Dendritic cell treated with granulocyte-macrophage colony-stimulating factor and Interleukin-4, amounts not matched to agents 40 ng/mL and 50 ng/mL, for 4 days (primary cell): ENCODE results near the gene CELSR1.
"Not testable (repeated sequence)": the region's sequence is repeated elsewhere in the genome, so short reads cannot be mapped to it uniquely, and the experiment has no call there.

Experiments
- H3K27ac Mint-ChIP-seq: one replicate; pipeline ENCODE4 v1.8.0; 2022; ENCODE audit warnings: mild to moderate bottlenecking, mixed read lengths
- H3K27me3 Mint-ChIP-seq: one replicate; pipeline ENCODE4 v1.8.0; 2022; ENCODE audit warnings: mild to moderate bottlenecking, mixed read lengths
- H3K36me3 Mint-ChIP-seq: one replicate; pipeline ENCODE4 v1.8.0; 2022; ENCODE audit warnings: low read depth, mixed read lengths
- H3K4me1 Mint-ChIP-seq: one replicate; pipeline ENCODE4 v1.8.0; 2022; ENCODE audit warnings: low read depth, mixed read lengths
- H3K4me3 Mint-ChIP-seq: one replicate; pipeline ENCODE4 v1.8.0; 2022; ENCODE audit warnings: mild to moderate bottlenecking, moderate library complexity, mixed read lengths
- H3K9me3 Mint-ChIP-seq: one replicate; pipeline ENCODE4 v1.8.0; 2022; ENCODE audit warnings: mixed read lengths
- intact Hi-C: fragments of 100-400 bp; cut with micrococcal nuclease; formaldehyde crosslinking; loops from one replicate; pipeline ENCODE4 v1.15.0; 2022

The CELSR1 gene

DNA sequence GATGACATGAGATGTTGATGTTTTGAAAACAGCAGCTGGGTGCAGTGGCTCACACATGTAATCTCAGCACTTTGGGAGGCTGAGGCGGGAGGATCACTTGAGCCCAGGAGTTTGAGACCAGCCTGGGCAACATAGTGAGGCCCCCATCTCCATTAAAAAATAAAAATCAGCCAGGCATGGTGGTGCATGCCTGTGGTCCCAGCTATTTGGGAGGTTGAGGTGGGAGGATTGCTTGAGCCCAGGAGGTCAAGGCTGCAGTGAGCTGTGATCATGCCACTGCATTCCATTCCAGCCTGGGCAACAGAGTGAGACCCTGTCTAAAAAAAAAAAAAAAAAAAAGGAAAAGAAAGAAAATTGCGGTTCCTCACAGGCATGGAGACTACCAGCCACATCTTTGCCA, 224.6 kb downstream of the CELSR1 start:
- H3K27me3 Mint-ChIP-seq, H3K4me1 Mint-ChIP-seq, H3K9me3 Mint-ChIP-seq, H3K4me3 Mint-ChIP-seq, H3K27ac Mint-ChIP-seq, intact Hi-C loops, H3K36me3 Mint-ChIP-seq: not testable (repeated sequence)

DNA sequence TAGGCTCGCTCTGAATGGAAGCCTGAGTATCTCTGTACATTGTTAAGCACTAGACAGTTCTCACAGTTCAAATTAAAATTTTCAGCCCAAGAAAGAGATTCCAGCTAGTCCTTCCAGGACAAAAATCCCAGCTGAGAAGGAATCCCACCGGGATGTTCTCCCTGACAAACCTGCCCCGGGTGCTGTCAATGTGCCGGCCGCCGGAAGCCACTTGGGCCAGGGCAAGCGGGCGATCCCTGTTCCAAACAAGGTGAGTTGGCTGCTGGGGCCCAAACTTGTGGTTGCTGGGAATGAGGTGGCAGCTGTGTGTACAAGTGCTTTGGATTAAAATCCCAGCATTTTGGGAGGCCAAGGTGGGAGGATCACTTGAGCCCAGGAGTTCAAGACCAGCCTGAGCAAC, 225.4 kb downstream of the CELSR1 start:
- no peaks in the 10 kb centered on the region for H3K36me3 Mint-ChIP-seq

More for the DNA sequence above, 225.4 kb downstream of the CELSR1 start:
- no peaks in the 10 kb centered on the region for H3K4me1 Mint-ChIP-seq
- no peak overlapping the region for H3K4me3 Mint-ChIP-seq
- intact Hi-C loops: no loop called here
- no peak overlapping the region for H3K27ac Mint-ChIP-seq
- no peaks in the 10 kb centered on the region for H3K9me3 Mint-ChIP-seq
- H3K27me3 Mint-ChIP-seq: no peaks in the 10 kb centered on the region
